ENCODE measurements around the gene PCDHGA10.
"Not testable (repeated sequence)": the region's sequence is repeated elsewhere in the genome, so short reads cannot be mapped to it uniquely, and the experiment has no call there.

The PCDHGA10 gene

GRCh38 chr5:141420855-141421488 is 8.2 kb downstream of the PCDHGA10 start, which contains the start of gene PCDHGA11:
Gene PCDHGA11, plus strand, starts transcription at chr5:141421051. Its CDS starts 177 bp downstream, at chr5:141421228.
- peak in 1 of 2 donors; percentile 39 for DNase-seq (ENCODE audit: low read depth in 2 of 2)

DNA sequence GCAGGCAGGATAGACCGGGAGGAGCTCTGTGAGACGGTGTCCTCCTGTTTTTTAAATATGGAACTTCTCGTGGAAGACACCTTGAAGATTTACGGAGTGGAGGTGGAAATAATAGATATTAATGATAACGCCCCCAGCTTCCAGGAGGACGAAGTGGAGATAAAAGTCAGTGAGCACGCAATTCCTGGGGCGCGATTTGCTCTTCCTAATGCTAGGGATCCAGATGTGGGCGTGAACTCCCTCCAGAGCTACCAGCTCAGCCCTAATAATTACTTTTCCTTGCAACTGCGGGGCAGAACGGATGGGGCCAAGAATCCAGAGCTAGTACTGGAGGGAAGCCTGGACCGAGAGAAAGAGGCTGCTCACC is 8.7 kb downstream of the PCDHGA10 start:
- DNase-seq (ENCODE audit: low read depth in 2 of 2): no peak

- no peak for DNase-seq (ENCODE audit: low read depth in 2 of 2)
Observed at GRCh38 chr5:141422742-141423291, 10.0 kb downstream of the PCDHGA10 start.

DNA sequence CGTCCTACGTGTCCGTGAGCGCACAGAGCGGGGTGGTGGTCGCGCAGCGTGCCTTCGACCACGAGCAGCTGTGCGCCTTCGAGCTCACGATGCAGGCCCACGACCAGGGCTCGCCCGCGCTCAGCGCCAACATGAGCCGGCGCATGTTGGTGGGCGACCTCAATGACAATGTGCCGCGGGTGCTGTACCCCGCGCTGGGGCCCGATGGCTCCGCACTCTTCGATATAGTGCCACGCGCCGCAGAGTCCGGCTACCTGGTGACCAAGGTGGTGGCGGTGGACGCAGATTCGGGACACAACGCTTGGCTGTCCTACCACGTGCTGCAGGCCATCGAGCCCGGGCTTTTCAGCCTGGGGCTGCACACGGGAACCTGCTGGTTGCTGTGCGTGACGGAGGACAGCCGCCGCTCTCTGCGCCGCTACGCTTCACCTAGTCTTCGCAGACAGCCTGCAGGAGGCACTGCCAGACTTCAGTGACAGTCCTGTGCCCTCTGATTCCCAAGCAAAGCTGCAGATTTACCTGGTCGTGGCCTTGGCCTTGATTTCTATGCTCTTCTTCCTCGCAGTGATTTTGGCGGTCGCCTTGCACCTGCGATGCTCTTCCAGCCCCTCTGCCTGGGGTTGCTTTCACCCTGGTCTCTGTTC is 15.1 kb downstream of the PCDHGA10 start:
- no peak for DNase-seq (ENCODE audit: low read depth in 2 of 2)

DNA sequence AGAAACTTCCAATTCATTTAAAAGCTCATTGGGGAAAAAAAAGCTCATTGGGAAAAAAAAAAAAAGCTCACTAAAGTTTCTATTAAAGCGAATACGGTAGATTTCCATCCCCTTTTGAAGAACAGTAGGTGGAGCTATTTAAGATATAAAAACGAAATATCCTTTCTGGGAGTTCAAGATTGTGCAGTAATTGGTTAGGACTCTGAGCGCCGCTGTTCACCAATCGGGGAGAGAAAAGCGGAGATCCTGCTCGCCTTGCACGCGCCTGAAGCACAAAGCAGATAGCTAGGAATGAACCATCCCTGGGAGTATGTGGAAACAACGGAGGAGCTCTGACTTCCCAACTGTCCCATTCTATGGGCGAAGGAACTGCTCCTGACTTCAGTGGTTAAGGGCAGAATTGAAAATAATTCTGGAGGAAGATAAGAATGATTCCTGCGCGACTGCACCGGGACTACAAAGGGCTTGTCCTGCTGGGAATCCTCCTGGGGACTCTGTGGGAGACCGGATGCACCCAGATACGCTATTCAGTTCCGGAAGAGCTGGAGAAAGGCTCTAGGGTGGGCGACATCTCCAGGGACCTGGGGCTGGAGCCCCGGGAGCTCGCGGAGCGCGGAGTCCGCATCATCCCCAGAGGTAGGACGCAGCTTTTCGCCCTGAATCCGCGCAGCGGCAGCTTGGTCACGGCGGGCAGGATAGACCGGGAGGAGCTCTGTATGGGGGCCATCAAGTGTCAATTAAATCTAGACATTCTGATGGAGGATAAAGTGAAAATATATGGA is 17.7 kb downstream of the PCDHGA10 start, which contains the start of gene PCDHGA12:
Gene PCDHGA12 (plus strand): TSS at position 176 of the 782 bp plus-strand sequence. CDS start 253 bp downstream, at position 429.
- DNase-seq (ENCODE audit: low read depth in 2 of 2): no peak

GRCh38 chr5:141431286-141431685 is 18.5 kb downstream of the PCDHGA10 start:
- no peak for DNase-seq (ENCODE audit: low read depth in 2 of 2)

DNA sequence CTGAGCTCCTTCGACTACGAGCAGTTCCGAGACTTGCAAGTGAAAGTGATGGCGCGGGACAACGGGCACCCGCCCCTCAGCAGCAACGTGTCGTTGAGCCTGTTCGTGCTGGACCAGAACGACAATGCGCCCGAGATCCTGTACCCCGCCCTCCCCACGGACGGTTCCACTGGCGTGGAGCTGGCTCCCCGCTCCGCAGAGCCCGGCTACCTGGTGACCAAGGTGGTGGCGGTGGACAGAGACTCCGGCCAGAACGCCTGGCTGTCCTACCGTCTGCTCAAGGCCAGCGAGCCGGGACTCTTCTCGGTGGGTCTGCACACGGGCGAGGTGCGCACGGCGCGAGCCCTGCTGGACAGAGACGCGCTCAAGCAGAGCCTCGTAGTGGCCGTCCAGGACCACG is 19.5 kb downstream of the PCDHGA10 start:
- DNase-seq (ENCODE audit: low read depth in 2 of 2): not testable (repeated sequence)

GRCh38 chr5:141432726-141433125 is 19.9 kb downstream of the PCDHGA10 start:
- not testable (repeated sequence) for DNase-seq (ENCODE audit: low read depth in 2 of 2)

DNA sequence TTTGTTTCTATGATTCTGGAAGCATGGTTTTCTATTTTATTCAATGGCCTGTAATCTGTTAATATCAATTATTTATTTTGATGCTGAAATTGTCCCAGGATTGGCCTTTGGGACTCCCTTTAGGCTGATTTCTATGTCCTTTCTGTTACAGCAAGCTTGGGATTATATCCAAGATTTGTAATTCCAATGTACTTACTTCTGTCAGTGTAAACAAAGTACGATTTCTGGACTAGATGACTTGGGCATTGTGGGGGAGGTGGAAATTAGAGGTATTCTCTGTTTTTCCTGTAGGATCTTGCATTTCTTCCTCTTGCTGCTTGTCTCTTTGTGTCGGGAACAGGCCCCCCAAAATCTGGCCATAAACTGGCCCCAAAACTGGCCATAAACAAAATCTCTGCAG is 21.2 kb downstream of the PCDHGA10 start:
- DNase-seq (ENCODE audit: low read depth in 2 of 2): no peak

- DNase-seq (ENCODE audit: low read depth in 2 of 2): no peak
Observed at GRCh38 chr5:141437221-141437620, 24.4 kb downstream of the PCDHGA10 start.

- DNase-seq (ENCODE audit: low read depth in 2 of 2): no peak
Observed at GRCh38 chr5:141439411-141440141, 26.8 kb downstream of the PCDHGA10 start.

- DNase-seq (ENCODE audit: low read depth in 2 of 2): no peak
Observed at GRCh38 chr5:141440341-141440740, 27.6 kb downstream of the PCDHGA10 start.

- no peak for DNase-seq (ENCODE audit: low read depth in 2 of 2)
Observed at GRCh38 chr5:141441571-141442170, 28.9 kb downstream of the PCDHGA10 start.

- no peak for DNase-seq (ENCODE audit: low read depth in 2 of 2)
Observed at GRCh38 chr5:141465351-141465750, 52.6 kb downstream of the PCDHGA10 start.
